GM18858 (cell line): ENCODE data around the gene CTNS.

Experiments used
- ATAC-seq: cut with Tn5 transposase; IDR thresholded peaks from one replicate; pipeline ENCODE4 v1.9.1; 2021; ENCODE audit not compliant: unreplicated experiment

The CTNS gene

DNA sequence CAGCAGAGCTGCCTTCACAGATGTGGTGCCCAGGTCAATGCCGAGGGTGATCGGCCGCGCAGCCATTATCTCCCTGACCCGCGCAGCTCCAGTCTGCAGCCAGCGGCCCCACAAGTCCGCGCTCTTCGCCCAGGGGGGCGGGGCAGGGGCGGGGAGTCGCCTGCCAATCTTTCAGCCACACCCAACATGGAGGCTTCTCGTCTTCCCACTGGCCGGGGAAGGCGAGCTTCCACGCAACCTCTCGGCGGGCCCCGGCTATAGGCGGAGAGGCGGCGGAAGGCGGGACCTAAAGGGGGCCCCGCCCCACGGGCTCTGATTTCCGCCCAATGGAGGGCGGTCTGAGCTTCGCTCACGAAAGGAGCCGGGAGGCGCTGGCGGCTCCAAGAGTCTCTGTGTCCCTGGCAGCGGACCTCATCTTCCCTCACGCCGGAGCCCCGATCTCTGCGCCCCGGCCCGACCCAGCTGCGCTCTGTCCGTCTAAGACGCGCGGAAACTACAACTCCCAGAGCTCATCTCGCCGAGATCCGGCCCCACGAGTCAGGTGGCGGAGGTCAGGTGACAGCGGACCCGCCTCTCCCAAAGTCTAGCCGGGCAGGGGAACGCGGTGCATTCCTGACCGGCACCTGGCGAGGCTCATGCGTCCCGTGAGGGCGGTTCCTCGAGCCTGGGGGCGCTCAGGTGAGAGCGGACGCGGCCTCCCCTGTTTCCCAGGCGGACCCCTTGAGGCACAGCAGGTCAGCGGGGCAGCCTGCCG lies at the start of gene CTNS, which contains the start of gene SHPK:
Gene CTNS (plus strand): TSS at position 607 of the 754 bp plus-strand sequence. CDS start 3,447 bp downstream, outside the sequence.
Gene SHPK (minus strand): TSS at position 97 of the 754 bp plus-strand sequence. CDS start 31 bp downstream, at position 66.
- peak; percentile 81 for ATAC-seq

- ATAC-seq: no peak
Measured at GRCh38 chr17:3589784-3590183, 46.8 kb upstream of the CTNS start.

GRCh38 chr17:3590231-3590630 lies 46.3 kb upstream of the CTNS start:
- ATAC-seq: no peak

- no peak for ATAC-seq
Measured at GRCh38 chr17:3590768-3591167, 45.8 kb upstream of the CTNS start.

DNA sequence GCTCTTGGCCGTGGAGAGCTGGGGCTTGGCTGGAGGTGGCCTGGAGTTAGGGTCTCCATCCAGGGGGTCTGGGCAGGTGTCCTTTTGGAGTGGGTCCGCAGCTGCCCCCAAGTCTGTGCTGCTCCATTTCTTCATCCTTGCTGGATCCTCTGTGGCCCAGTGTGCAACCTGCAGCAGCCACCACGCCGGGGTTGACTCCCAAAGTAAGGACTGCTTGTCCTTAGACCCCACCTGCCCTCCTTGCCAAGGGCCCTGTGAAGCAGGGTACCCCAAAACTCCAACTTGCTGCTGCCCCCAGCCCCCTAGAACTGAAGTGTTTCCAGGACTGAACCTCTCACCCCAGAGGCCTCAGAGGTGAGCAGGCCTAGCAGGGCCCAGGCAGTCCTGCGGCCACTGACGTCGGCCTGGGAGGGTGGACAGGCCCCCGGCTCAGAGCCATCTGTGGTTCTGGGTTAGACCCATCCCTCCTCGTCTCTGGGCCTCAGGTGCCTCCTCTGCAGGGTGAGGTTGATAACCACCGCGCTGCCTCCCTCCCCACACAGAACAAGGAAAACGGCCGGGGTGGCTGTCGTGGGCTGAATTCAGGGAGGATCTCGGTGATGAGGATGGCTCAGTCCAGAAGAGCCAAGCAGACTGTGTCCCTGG lies 44.2 kb upstream of the CTNS start:
- ATAC-seq: no peak

- no peak for ATAC-seq
Measured at GRCh38 chr17:3593384-3593783, 43.2 kb upstream of the CTNS start.

- no peak for ATAC-seq
Measured at GRCh38 chr17:3594051-3594800, 42.3 kb upstream of the CTNS start.

DNA sequence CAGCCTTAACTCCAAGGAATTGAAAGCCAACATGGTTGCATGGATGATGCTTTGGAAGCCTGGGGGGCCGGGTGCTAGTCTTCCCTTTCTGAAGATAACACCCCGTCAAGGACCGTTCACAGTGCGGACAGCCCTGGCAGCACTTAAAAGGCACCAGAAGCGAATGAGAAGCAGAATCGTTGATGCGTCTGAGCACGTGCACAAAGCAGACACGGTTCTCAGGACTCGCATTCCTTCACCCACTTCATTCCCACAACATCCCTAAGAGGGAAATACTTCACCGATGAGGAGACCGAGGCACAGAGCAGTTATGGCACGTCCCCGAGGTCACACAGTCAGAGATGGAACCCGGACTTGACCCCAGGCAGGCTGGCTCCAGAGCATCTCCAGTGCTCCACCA lies 41.6 kb upstream of the CTNS start:
- no peak for ATAC-seq

DNA sequence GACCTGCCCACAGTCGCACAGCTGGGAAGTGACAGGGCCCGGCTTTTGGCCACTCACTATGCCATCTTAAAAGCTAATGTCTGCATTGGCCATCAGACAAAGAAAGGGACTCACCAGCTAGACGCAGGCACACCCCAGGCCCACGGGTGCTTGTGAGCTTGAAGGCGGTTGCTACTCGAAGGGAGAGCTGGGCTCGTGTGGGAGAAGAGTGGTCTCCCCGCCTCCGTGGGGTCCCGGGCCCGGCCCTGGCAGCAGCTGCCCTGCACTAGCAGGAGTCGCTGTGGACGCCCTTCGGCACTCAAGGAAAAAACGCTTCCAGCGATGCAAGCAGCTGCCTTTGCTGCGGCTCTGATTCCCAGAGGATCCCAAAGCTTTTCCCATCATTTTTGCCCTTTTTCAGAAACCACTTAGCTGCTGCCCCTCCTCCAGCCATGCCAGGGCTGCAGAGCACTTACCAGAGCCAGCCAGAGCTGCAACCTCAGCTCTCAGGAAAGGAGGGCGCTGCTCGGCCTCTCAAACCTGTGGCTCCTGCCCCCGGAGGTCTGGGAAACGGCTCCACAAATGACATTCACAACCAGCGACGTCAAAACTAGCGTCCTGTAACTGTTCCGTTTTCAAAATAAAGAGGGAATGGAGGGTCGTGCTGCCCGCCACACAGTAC lies 39.6 kb upstream of the CTNS start:
- no peak for ATAC-seq

DNA sequence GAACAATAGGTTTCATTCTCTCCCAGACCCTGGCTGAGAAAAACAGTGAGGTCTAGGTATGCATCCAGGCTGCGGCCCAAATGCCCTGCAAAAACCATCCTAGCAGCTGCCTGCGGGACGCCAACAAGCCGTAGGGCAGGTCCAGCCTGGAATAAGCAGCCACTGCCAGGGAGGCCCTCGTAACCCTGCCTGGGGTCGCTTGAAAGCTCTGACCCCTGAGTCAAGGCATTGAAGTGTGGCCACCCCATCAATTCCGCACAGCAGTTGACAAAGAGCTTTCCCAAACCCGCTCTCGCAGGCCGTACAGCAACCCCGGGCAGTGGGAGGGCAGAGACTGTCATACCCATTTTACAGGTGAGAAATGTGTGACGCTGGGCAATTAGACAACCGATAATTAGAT lies 38.5 kb upstream of the CTNS start:
- ATAC-seq: no peak

DNA sequence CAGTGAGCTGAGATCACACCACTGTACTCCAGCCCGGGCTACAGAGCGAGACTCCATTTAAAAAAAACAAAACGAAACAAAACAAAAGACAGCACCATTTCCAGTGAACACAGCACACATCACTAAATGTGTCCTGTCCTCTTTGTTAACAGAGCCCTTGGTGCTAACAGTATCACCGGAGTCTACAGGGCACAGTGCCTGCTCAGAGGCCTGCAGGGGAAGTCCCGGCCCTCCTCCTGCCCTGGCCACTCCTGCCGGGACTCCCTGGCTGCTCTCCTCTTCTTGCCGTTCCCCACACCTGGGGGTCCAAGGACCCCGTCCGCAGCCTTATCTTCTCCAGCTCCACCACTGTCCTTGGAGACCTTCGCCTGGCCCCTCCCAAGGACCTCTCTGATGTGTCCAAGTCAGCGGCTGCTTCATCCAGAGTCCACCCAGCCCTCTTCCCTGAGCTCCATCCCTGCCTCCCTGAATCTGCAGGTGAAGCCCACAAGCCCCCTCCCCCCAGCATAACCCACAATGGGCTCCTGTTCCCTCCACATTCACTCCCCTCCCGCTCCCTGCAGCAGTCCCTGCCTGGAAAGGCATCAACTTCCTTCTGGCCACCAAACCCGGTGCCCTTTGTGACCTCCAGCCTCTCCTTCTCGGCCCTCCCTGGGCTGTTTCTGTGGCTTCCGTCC lies 35.9 kb upstream of the CTNS start:
- ATAC-seq: no peak

GRCh38 chr17:3602499-3602898 lies 34.1 kb upstream of the CTNS start:
- no peak for ATAC-seq

GRCh38 chr17:3603119-3603869 lies 33.3 kb upstream of the CTNS start:
- no peak for ATAC-seq

GRCh38 chr17:3603870-3604259 lies 32.7 kb upstream of the CTNS start:
- no peak for ATAC-seq

- no peak for ATAC-seq
Measured at GRCh38 chr17:3609689-3610088, 26.9 kb upstream of the CTNS start.

GRCh38 chr17:3610523-3610922 lies 26.0 kb upstream of the CTNS start:
- no peak for ATAC-seq

DNA sequence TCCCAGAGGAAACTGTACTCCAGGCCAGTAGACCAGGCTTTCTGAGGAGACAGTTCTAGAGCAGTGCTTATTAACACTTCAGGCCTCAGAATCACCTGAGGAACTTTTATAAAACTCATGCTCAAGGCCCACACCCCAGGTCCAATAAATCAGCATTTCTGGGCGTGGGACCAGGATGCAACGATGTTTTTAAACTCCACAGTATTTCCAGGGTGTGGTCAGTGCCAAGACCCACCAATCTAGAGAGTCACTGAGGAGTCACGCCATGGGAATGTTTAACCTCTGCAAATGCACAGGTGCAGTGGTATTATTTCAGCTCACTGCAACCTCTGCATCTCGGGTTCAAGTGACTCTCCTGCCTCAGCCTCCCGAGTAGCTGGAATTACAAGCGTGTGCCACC lies 23.4 kb upstream of the CTNS start:
- ATAC-seq: no peak

GRCh38 chr17:3615160-3615870 lies 21.2 kb upstream of the CTNS start:
- ATAC-seq: no peak

DNA sequence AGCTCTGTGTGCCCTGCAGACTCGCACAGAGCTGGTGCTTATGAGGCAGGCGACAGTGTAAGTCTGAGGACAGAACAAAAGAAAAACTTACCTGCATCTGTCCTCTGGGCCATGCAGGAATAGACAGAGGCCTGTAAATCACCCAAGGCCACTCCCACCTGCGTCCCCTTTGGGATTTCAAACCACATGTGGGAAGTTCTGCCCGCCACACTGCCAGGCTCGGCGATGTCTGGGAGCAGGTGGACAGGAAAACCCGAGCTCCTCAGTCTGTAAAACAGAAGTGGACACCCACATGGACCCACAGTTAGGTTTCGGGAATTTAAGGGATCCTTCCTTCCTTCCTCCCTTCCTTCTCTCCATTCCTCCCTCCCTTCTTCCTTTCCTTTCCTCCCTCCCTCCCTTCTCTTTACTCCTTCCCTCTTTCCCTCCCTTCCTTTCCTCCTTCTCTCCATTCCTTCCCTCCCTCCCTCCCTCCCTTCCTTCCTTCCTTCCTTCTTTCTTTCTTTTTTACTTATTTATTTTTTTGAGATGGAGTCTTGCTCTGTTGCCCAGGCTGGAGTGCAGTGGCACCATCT lies 15.3 kb upstream of the CTNS start:
- ATAC-seq: no peak
